ENCODE results near the gene TOLLIP. TPM values are rescaled to one million over a fixed set of nuclear protein-coding genes. Genes with fewer than 3 reads are reported as not detected.

The TOLLIP gene
- total RNA-seq, 1 experiment from 2014 or later = 53.4 TPM

- TF ChIP-seq, protein P1, sequence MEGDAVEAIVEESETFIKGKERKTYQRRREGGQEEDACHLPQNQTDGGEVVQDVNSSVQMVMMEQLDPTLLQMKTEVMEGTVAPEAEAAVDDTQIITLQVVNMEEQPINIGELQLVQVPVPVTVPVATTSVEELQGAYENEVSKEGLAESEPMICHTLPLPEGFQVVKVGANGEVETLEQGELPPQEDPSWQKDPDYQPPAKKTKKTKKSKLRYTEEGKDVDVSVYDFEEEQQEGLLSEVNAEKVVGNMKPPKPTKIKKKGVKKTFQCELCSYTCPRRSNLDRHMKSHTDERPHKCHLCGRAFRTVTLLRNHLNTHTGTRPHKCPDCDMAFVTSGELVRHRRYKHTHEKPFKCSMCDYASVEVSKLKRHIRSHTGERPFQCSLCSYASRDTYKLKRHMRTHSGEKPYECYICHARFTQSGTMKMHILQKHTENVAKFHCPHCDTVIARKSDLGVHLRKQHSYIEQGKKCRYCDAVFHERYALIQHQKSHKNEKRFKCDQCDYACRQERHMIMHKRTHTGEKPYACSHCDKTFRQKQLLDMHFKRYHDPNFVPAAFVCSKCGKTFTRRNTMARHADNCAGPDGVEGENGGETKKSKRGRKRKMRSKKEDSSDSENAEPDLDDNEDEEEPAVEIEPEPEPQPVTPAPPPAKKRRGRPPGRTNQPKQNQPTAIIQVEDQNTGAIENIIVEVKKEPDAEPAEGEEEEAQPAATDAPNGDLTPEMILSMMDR (IDR thresholded peaks at IDR 0.05; ENCODE audit: unreplicated experiment) = peak; percentile 24
- intact Hi-C loops (cut with micrococcal nuclease; ENCODE audit: unreplicated experiment) = loop anchor here (5.0 kb wide), 1 partner anchor 76 kb away; the partner anchor contains the start of gene BRSK2
- H3K36me3 Mint-ChIP-seq (ENCODE audit: insufficient read depth, unreplicated experiment) = peaks cover 43% of the 10 kb centered on the region
- H3K4me3 Mint-ChIP-seq (ENCODE audit: low read depth, unreplicated experiment) = peak overlapping the region; percentile 73
- peaks cover 4% of the 10 kb centered on the region for H3K9me3 Mint-ChIP-seq (ENCODE audit: low read depth, unreplicated experiment)
- peak; percentile 62 for DNase-seq
- no peaks in the 10 kb centered on the region for H3K27me3 Mint-ChIP-seq (ENCODE audit: unreplicated experiment)
- CTCF ChIA-PET = interaction anchor here (0.8 to 1.4 kb wide), 2 partner anchors 12 to 13 kb away, joined by 3 read pairs; no protein-coding TSS in a partner anchor
- peaks cover 16% of the 10 kb centered on the region for H3K4me1 Mint-ChIP-seq (ENCODE audit: low read depth, unreplicated experiment)
- H3K27ac Mint-ChIP-seq (ENCODE audit: unreplicated experiment) = peak overlapping the region; percentile 87
- no TSS peak for BruUV-seq (replicated peaks)
Observed at GRCh38 chr11:1310772-1311468, 1.5 kb upstream of the TOLLIP start.

GRCh38 chr11:1310318-1310687 is 871 bp upstream of the TOLLIP start:
- intact Hi-C loops (cut with micrococcal nuclease; ENCODE audit: unreplicated experiment) = loop anchor here (5.0 kb wide), 1 partner anchor 77 kb away; the partner anchor contains the start of gene BRSK2
- no TSS peak for BruUV-seq (replicated peaks)
- TF ChIP-seq, protein P1 (IDR thresholded peaks at IDR 0.05; ENCODE audit: unreplicated experiment) = no peak
- CTCF ChIA-PET = interaction anchor here (1.4 kb wide), 1 partner anchor 13 kb away, joined by 3 read pairs; no protein-coding TSS in a partner anchor
- H3K27me3 Mint-ChIP-seq (ENCODE audit: unreplicated experiment) = no peaks in the 10 kb centered on the region
- peaks cover 4% of the 10 kb centered on the region for H3K9me3 Mint-ChIP-seq (ENCODE audit: low read depth, unreplicated experiment)
- H3K4me3 Mint-ChIP-seq (ENCODE audit: low read depth, unreplicated experiment) = peak overlapping the region; percentile 73
- no peak for DNase-seq
- peak overlapping the region; percentile 87 for H3K27ac Mint-ChIP-seq (ENCODE audit: unreplicated experiment)
- peaks cover 17% of the 10 kb centered on the region for H3K4me1 Mint-ChIP-seq (ENCODE audit: low read depth, unreplicated experiment)
- H3K36me3 Mint-ChIP-seq (ENCODE audit: insufficient read depth, unreplicated experiment) = peaks cover 43% of the 10 kb centered on the region

DNA sequence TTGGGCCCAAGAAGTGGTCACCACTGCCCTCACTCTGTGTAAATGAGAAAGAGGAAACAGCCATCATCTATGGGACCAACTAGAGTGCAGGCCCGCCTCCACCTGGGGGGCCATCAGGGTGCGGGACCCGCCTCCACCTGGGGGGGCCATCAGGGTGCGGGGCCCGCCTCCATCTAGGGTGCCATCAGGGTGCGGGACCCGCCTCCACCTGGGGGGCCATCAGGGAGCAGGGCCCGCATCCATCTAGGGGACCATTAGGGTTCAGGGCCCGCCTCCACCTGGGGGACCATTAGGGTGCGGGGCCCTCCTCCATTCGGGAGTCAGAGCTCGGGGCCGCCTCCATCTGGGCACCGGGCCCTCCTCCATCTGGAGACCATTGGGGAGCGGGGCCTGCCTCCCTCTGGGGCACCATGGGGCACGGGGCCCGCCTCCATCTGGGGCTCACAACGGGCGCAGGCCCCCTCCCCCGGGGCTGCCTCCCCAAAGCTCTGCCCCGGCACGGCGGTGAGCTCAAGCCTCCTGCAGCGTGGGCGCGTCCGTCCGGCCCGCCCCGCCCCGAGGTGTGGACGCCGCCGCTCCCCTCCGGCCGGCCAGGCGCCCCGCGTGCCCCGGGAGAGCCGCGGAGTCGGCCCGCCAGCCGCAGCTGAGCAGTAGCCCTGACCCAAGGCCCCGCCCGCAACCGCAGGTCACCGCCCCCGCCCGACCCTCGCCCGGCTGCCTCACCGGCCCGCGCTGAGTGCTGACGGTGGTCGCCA is 512 bp downstream of the TOLLIP start:
- CTCF ChIA-PET = interaction anchor here (1.1 to 1.2 kb wide), 2 partner anchors 81 to 137 kb away, joined by 4 read pairs; partner anchors contain the start of gene BRSK2
- Mint-ChIP-seq H3K27me3 (ENCODE audit: unreplicated experiment) (no peaks in the 10 kb centered on the region), H3K36me3 (ENCODE audit: insufficient read depth, unreplicated experiment) (peaks cover 48% of the 10 kb centered on the region), H3K4me3 (ENCODE audit: low read depth, unreplicated experiment) (peak overlapping the region; percentile 73), H3K9me3 (ENCODE audit: low read depth, unreplicated experiment) (peaks cover 4% of the 10 kb centered on the region), H3K27ac (ENCODE audit: unreplicated experiment) (peak overlapping the region; percentile 68), H3K4me1 (ENCODE audit: low read depth, unreplicated experiment) (peaks cover 31% of the 10 kb centered on the region)
- no peak for DNase-seq
- no TSS peak for BruUV-seq (replicated peaks)
- TF ChIP-seq, protein P1 (IDR thresholded peaks at IDR 0.05; ENCODE audit: unreplicated experiment) = no peak
- intact Hi-C loops (cut with micrococcal nuclease; ENCODE audit: unreplicated experiment) = loop anchor here (10.0 kb wide), 1 partner anchor 206 kb away; no protein-coding TSS in a partner anchor

GRCh38 chr11:1307998-1308742 is 1.3 kb downstream of the TOLLIP start:
- H3K36me3 Mint-ChIP-seq (ENCODE audit: insufficient read depth, unreplicated experiment) = peaks cover 56% of the 10 kb centered on the region
- H3K4me1 Mint-ChIP-seq (ENCODE audit: low read depth, unreplicated experiment) = peaks cover 38% of the 10 kb centered on the region
- H3K27me3 Mint-ChIP-seq (ENCODE audit: unreplicated experiment) = no peaks in the 10 kb centered on the region
- DNase-seq = no peak
- intact Hi-C loops (cut with micrococcal nuclease; ENCODE audit: unreplicated experiment) = loop anchor here (10.0 kb wide), 1 partner anchor 207 kb away; no protein-coding TSS in a partner anchor
- H3K27ac Mint-ChIP-seq (ENCODE audit: unreplicated experiment) = peak overlapping the region; percentile 68
- TF ChIP-seq, protein P1 (IDR thresholded peaks at IDR 0.05; ENCODE audit: unreplicated experiment) = no peak
- peak overlapping the region; percentile 73 for H3K4me3 Mint-ChIP-seq (ENCODE audit: low read depth, unreplicated experiment)
- CTCF ChIA-PET = no interaction called here
- BruUV-seq (replicated peaks) = TSS peak; percentile 46
- peaks cover 4% of the 10 kb centered on the region for H3K9me3 Mint-ChIP-seq (ENCODE audit: low read depth, unreplicated experiment)
